Measurements from ENCODE around the gene TGFBR3L.

- no peak for TF ChIP-seq CTCF (IDR thresholded peaks at IDR 0.05)
- no peak for TF ChIP-seq EZH2 (IDR thresholded peaks at IDR 0.05)
Observed at GRCh38 chr19:7933828-7934725, 19.4 kb downstream of the TGFBR3L start.

Measured in neural progenitor cell (in vitro differentiated cells).